Upper lobe of left lung (tissue), 4 donors: ENCODE results near the gene MZT2B.

Experiments used
- EP300 ChIP-seq, 4 donors: sonication (generic); formaldehyde crosslinking; IDR thresholded peaks; one replicate each; pipeline ENCODE4 v1.5.1; 2017; ENCODE audit warnings: antibody characterized with exemption in 4 of 4, control low read depth in 2 of 4
- POLR2A ChIP-seq, 4 donors: fragments of 450-650 bp; IDR thresholded peaks; one replicate each; pipeline ENCODE4 v1.5.1; 2016 to 2017; ENCODE audit warnings: antibody characterized with exemption in 4 of 4, mild to moderate bottlenecking in 2 of 4
- POLR2AphosphoS5 ChIP-seq, 2 donors: sonication (generic); formaldehyde crosslinking; IDR thresholded peaks; one replicate each; pipeline ENCODE4 v1.5.1; 2017; ENCODE audit warnings: antibody characterized with exemption in 2 of 2
- TF ChIP-seq, protein P1 (sequence below), 6 experiments: fragments of 450-650 bp in 4 of 6; fragments of 200-600 bp in 2 of 6; sonication (generic) in 2 of 6; IDR thresholded peaks; one replicate each; pipeline ENCODE4 v1.5.1; 2016 to 2019; ENCODE audit warnings: antibody characterized with exemption in 6 of 6

DNA sequence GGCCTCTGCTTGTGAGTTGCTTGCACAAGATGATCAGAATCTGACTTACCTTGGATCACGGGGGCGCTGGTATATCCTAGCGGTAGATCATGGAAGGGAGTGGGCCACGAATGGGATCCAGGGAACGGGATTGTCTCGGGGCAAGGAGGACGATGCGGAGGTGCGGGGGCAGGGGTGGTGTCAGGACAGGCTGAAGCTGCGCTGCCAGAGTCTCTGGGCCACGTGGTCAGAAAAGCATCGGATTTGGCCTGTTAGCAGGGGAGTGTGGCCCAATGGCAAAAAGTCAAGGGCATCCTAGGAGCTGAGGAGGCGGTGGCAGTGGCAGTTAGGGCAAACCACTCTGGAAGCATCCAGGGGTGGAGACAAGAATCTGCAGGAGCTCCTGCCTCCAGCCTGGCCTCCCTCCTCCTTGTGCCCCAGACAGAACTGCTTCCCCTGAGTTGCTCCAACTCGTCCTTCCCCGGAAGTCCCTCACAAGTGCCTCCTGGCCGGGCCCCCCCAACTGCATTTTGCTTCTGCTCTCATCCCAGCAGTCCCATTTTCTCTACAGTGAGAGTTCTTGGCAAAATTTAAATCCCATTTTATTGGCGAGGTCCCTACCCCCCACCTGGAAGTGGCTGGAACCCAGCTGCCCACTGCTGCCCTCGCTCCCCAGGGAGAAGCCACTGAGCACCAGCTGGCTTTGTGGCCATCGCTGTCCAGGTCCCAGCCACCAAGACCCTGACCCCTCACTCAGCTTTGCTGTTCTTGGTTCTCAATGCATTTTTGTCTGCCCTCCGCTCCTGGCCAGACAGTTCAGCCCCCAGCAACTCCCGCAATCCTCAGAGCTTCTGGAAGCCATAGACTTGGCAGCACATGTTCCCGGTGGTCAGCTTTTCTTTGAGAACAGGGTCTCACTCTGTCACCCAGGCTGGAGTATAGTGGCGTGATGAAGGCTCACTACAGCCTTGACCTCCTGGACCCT is 31.6 kb upstream of the MZT2B start:
- TF ChIP-seq, protein P1, sequence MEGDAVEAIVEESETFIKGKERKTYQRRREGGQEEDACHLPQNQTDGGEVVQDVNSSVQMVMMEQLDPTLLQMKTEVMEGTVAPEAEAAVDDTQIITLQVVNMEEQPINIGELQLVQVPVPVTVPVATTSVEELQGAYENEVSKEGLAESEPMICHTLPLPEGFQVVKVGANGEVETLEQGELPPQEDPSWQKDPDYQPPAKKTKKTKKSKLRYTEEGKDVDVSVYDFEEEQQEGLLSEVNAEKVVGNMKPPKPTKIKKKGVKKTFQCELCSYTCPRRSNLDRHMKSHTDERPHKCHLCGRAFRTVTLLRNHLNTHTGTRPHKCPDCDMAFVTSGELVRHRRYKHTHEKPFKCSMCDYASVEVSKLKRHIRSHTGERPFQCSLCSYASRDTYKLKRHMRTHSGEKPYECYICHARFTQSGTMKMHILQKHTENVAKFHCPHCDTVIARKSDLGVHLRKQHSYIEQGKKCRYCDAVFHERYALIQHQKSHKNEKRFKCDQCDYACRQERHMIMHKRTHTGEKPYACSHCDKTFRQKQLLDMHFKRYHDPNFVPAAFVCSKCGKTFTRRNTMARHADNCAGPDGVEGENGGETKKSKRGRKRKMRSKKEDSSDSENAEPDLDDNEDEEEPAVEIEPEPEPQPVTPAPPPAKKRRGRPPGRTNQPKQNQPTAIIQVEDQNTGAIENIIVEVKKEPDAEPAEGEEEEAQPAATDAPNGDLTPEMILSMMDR (IDR thresholded peaks at IDR 0.05): no peak
- TF ChIP-seq POLR2A (IDR thresholded peaks at IDR 0.05) (no peak), POLR2AphosphoS5 (IDR thresholded peaks at IDR 0.05) (no peak), EP300 (IDR thresholded peaks at IDR 0.05) (no peak)
